ENCODE results near the gene PIK3R3. TPM values are rescaled to one million over a fixed set of nuclear protein-coding genes. Genes with fewer than 3 reads are reported as not detected.

PIK3R3 gene
- total RNA-seq, 1 donor from 2014 or later: 54.1 TPM

DNA sequence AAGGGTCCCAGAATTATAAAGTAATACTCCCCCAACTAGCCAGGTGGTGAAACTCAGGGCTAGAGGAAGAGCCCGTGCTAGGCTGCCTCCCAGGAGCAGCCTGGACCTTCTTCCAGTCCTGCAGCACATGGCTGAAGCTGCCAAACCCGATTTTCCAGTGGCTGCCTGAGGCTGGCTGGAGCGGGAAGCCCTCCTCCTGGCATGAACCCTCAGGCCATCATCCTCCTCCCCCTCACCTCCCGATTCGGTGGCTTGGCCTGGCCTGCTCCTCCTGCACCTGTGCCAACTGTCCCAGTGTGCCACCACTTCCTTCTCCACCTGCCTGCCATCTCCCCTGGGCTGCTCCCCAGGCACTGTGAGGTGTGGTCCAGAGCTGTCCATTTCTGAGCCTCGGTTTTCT lies 39.4 kb upstream of the PIK3R3 start:
- Mint-ChIP-seq H3K27ac (no peak overlapping the region), H3K4me3 (ENCODE audit: low read depth) (no peak overlapping the region), H3K9me3 (ENCODE audit: low read depth) (no peaks in the 10 kb centered on the region), H3K27me3 (peaks cover 39% of the 10 kb centered on the region), H3K36me3 (ENCODE audit: insufficient read depth) (no peaks in the 10 kb centered on the region), H3K4me1 (ENCODE audit: low read depth) (no peaks in the 10 kb centered on the region)
- TF ChIP-seq, protein P1, sequence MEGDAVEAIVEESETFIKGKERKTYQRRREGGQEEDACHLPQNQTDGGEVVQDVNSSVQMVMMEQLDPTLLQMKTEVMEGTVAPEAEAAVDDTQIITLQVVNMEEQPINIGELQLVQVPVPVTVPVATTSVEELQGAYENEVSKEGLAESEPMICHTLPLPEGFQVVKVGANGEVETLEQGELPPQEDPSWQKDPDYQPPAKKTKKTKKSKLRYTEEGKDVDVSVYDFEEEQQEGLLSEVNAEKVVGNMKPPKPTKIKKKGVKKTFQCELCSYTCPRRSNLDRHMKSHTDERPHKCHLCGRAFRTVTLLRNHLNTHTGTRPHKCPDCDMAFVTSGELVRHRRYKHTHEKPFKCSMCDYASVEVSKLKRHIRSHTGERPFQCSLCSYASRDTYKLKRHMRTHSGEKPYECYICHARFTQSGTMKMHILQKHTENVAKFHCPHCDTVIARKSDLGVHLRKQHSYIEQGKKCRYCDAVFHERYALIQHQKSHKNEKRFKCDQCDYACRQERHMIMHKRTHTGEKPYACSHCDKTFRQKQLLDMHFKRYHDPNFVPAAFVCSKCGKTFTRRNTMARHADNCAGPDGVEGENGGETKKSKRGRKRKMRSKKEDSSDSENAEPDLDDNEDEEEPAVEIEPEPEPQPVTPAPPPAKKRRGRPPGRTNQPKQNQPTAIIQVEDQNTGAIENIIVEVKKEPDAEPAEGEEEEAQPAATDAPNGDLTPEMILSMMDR (IDR thresholded peaks at IDR 0.05; ENCODE audit: unreplicated experiment): no peak
- peak; percentile 25 for DNase-seq (ENCODE audit: low spot score, unreplicated experiment)

- Mint-ChIP-seq H3K4me3 (ENCODE audit: low read depth) (no peak overlapping the region), H3K36me3 (ENCODE audit: insufficient read depth) (no peaks in the 10 kb centered on the region), H3K9me3 (ENCODE audit: low read depth) (no peaks in the 10 kb centered on the region), H3K4me1 (ENCODE audit: low read depth) (no peaks in the 10 kb centered on the region), H3K27me3 (peaks cover 44% of the 10 kb centered on the region), H3K27ac (no peak overlapping the region)
- TF ChIP-seq, protein P1 (IDR thresholded peaks at IDR 0.05; ENCODE audit: unreplicated experiment): no peak
- no peak for DNase-seq (ENCODE audit: low spot score, unreplicated experiment)
Measured at GRCh38 chr1:46171351-46171750, 38.9 kb upstream of the PIK3R3 start.

DNA sequence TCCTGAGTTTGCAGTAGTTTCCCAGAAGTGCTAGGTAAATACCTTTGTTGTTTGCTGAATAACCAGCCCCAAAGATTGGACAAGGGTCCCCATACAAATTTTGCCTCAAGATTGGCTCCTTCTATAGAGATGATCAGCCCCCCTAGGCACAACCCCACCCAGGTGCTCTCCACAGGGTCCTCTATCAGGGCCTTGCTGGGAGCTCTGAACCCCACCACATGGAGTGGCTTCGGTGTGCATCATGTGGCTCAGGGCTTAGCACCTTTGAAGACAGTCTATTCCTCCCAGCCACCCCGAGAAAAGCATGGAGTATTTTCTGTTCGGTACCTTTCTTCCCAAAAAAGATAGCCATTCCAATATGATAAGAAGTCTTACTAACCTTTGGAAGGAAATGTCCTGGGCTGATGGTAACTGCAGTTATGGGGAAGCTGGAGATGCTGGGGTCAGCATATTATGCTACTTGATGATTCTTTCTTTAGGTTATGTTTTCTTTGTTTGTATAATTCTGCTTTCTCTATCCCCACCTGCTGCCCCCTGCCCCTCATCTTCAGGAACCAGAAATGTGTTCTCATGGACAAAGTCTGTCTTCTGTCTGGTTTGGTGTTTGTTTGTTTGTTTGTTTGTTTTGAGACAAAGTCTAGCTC lies 37.5 kb upstream of the PIK3R3 start:
- Mint-ChIP-seq H3K27me3 (peaks cover 49% of the 10 kb centered on the region), H3K36me3 (ENCODE audit: insufficient read depth) (no peaks in the 10 kb centered on the region), H3K9me3 (ENCODE audit: low read depth) (no peaks in the 10 kb centered on the region), H3K27ac (no peak overlapping the region), H3K4me1 (ENCODE audit: low read depth) (no peaks in the 10 kb centered on the region), H3K4me3 (ENCODE audit: low read depth) (no peak overlapping the region)
- TF ChIP-seq, protein P1 (IDR thresholded peaks at IDR 0.05; ENCODE audit: unreplicated experiment): no peak
- DNase-seq (ENCODE audit: low spot score, unreplicated experiment): no peak

GRCh38 chr1:46168477-46168876 lies 36.0 kb upstream of the PIK3R3 start:
- Mint-ChIP-seq H3K27ac (no peak overlapping the region), H3K4me3 (ENCODE audit: low read depth) (no peak overlapping the region), H3K36me3 (ENCODE audit: insufficient read depth) (no peaks in the 10 kb centered on the region), H3K4me1 (ENCODE audit: low read depth) (no peaks in the 10 kb centered on the region), H3K9me3 (ENCODE audit: low read depth) (no peaks in the 10 kb centered on the region), H3K27me3 (peaks cover 61% of the 10 kb centered on the region)
- TF ChIP-seq, protein P1 (IDR thresholded peaks at IDR 0.05; ENCODE audit: unreplicated experiment): no peak
- DNase-seq (ENCODE audit: low spot score, unreplicated experiment): no peak

DNA sequence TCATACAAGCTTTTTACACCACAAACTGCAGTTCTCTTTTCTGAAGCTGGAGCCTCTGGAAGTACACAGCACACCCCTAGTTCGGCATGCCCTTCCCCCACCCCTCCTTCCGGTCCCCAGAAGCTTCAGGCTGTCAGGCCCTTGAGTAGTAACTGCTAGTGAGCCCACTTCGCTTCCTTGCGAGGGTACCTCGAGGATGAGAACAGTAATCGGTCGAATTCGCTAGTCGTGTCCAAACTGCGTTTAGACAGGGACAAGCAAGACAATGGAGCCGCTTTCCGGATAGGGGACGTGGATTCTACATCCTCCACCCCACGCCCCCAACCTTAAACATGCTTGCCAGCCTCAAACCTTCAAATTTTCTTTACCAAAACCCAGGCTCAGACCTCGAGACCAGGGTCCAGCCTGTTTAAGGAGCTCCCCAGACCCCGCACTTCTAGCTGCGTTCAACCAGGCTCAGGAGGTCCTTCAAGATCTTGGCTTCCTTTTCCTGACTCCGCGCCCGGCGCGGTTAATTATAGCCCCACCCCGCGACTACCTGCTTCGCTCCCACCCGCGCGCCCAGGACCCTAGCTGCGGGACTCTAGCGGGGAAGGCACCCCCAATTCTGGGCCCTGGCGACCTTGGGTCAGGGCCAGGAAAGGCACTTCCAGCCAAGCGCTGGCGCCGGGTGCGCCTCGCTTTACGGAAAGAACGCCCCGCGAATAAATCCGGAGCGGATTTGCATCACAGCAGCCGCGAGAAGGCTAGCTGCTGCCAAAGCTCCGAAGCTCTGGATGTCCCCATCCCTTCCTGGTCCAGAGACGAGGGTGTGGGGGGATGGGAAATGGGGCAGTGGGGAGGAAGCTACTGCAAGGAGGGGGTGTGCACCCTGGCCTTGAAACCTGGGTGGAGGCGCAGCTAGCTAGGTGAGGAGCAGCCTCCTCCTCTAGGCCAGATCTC lies 34.4 kb upstream of the PIK3R3 start:
- no peaks in the 10 kb centered on the region for H3K9me3 Mint-ChIP-seq (ENCODE audit: low read depth)
- no peaks in the 10 kb centered on the region for H3K4me1 Mint-ChIP-seq (ENCODE audit: low read depth)
- DNase-seq (ENCODE audit: low spot score, unreplicated experiment): no peak
- H3K36me3 Mint-ChIP-seq (ENCODE audit: insufficient read depth): no peaks in the 10 kb centered on the region
- peak overlapping the region; percentile 52 for H3K4me3 Mint-ChIP-seq (ENCODE audit: low read depth)
- peaks cover 60% of the 10 kb centered on the region for H3K27me3 Mint-ChIP-seq
- TF ChIP-seq, protein P1 (IDR thresholded peaks at IDR 0.05; ENCODE audit: unreplicated experiment): no peak
- no peak overlapping the region for H3K27ac Mint-ChIP-seq
